HEK293T (cell line): ENCODE measurements around the gene PTCH2.

Experiments
- CTCF ChIA-PET: fragments of 350-600 bp; formaldehyde crosslinking; extraction: SDS; loops from one replicate; lab custom pipeline; 2021; ENCODE audit warnings: antibody characterized with exemption, inconsistent platforms; lab: Yijun Ruan, JAX
- POLR2A ChIA-PET: fragments of 350-600 bp; formaldehyde crosslinking; extraction: SDS; loops from one replicate; lab custom pipeline; 2020; ENCODE audit warnings: antibody characterized with exemption, inconsistent platforms; lab: Yijun Ruan, JAX
- DNase-seq: peaks from one replicate; pipeline ENCODE4 v3.0.0; 2012; ENCODE audit warnings: mixed read lengths; ENCODE audit errors: extremely low spot score
- ARNT ChIP-seq: fragments of 450-650 bp; IDR thresholded peaks from 2 replicates; pipeline ENCODE4 v1.6.1; 2017; ENCODE audit warnings: mild to moderate bottlenecking
- BHLHE40 ChIP-seq: fragments of 450-650 bp; IDR thresholded peaks from 2 replicates; pipeline ENCODE4 v1.6.1; 2016; ENCODE audit warnings: mild to moderate bottlenecking, moderate library complexity, borderline replicate concordance
- CTBP1 ChIP-seq: fragments of 450-650 bp; IDR thresholded peaks from 2 replicates; pipeline ENCODE4 v1.6.1; 2016; ENCODE audit warnings: borderline replicate concordance
- ELF4 ChIP-seq: fragments of 450-650 bp; IDR thresholded peaks from 2 replicates; pipeline ENCODE4 v1.6.1; 2017; ENCODE audit warnings: antibody characterized with exemption
- FOXA1 ChIP-seq: fragments of 450-650 bp; IDR thresholded peaks from 2 replicates; pipeline ENCODE4 v1.6.1; 2016; ENCODE audit warnings: mild to moderate bottlenecking
- FOXK2 ChIP-seq: fragments of 450-650 bp; IDR thresholded peaks from 2 replicates; pipeline ENCODE4 v1.6.1; 2016; ENCODE audit warnings: mild to moderate bottlenecking
- FOXM1 ChIP-seq: fragments of 450-650 bp; IDR thresholded peaks from 2 replicates; pipeline ENCODE4 v1.6.1; 2017; ENCODE audit warnings: mild to moderate bottlenecking, borderline replicate concordance
- HDGF ChIP-seq: fragments of 450-650 bp; IDR thresholded peaks from 2 replicates; pipeline ENCODE4 v1.6.1; 2017; ENCODE audit warnings: antibody characterized with exemption, borderline replicate concordance
- L3MBTL2 ChIP-seq: fragments of 450-650 bp; conservative IDR thresholded peaks from 2 replicates; pipeline ENCODE4 v1.6.1; 2016; ENCODE audit warnings: mild to moderate bottlenecking
- LEF1 ChIP-seq: fragments of 450-650 bp; IDR thresholded peaks from 2 replicates; pipeline ENCODE4 v1.6.1; 2017; ENCODE audit warnings: mild to moderate bottlenecking, borderline replicate concordance
- NFRKB ChIP-seq: fragments of 450-650 bp; IDR thresholded peaks from 2 replicates; pipeline ENCODE4 v1.6.1; 2016; ENCODE audit warnings: mild to moderate bottlenecking, moderate library complexity
- SP1 ChIP-seq: fragments of 450-650 bp; IDR thresholded peaks from 2 replicates; pipeline ENCODE4 v1.6.1; 2017
- SUZ12 ChIP-seq: fragments of 450-650 bp; IDR thresholded peaks from 2 replicates; pipeline ENCODE4 v1.6.1; 2016; ENCODE audit warnings: mild to moderate bottlenecking
- TARDBP ChIP-seq: fragments of 450-650 bp; IDR thresholded peaks from 2 replicates; pipeline ENCODE4 v1.6.1; 2016
- ZNF384 ChIP-seq: fragments of 450-650 bp; IDR thresholded peaks from 2 replicates; pipeline ENCODE4 v1.6.1; 2016
- TF ChIP-seq, protein P1 (sequence below): fragments of 450-650 bp; IDR thresholded peaks from 2 replicates; pipeline ENCODE4 v1.6.1; 2016

PTCH2 gene

DNA sequence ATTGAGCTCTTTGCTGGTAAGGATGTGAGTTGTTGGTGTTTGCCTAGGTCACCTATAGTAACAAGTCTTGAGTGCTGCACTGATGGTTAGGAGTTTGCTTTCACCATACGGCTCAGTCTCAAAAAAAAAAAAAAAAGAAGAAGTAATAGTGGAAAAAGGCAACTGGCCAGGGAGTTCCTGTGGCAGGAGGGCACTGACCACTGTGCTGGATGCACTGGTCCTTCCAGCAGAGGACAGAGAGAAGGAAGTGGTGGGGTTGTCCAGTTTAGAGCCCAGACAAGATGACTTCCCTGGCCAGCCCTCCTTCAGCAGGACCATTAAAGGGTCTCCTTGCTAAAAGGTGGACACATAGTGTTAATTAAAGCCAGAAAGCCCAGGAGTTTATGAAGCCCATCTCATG is 11.9 kb upstream of the PTCH2 start:
- POLR2A ChIA-PET, result no interaction called here
- TF ChIP-seq ZNF384, result no peak
- DNase-seq, result no peak
- CTCF ChIA-PET, result no interaction called here

DNA sequence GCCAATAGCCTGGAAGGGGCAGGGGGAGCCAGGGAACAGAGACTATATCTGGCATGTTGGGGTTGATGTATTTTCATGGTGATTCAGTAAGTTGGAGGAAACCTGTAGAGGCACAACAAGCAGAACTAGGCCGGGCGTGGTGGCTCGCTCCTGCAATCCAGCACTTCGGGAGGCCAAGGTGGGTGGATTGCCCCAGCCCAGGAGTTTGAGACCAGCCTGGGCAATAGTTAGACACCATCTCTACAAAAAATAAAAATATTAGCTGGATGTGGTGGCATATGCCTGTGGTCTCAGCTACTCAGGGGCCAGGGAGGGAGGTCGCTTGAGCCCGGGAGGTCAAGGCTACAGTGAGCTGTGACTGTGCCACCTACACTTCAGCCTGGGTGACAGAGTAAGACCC is 10.1 kb upstream of the PTCH2 start:
- ChIA-PET POLR2A (interaction anchor here (1.0 to 1.6 kb wide), 3 partner anchors 8 to 78 kb away, joined by 3 read pairs; partner anchors contain the start of genes PTCH2 and RPS8), CTCF (no interaction called here)

DNA sequence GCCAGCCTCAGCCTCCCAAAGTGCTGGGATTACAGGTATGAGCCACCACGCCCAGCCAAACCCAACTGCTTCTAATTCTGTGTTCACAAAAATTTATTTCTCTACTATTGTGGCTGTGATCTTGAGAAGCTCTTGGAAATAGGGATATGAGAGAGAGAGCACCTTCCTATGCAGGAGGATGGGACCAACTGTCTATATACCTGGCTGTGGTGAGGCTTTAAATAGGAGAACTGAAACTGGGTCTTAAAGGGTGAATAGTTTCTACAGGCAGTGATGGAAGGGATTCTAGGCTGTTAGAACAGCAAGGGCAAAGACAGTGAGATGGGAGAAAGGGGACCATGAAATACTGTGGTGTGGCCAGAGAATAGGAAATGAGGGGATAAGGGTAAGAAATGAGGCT is 8.3 kb upstream of the PTCH2 start:
- POLR2A ChIA-PET, result interaction anchor here (0.8 kb wide), 1 partner anchor 32 kb away, joined by 3 read pairs; no protein-coding TSS in a partner anchor
- CTCF ChIA-PET, result no interaction called here
- TF ChIP-seq SP1 (no peak), HDGF (no peak), ELF4 (no peak), CTBP1 (no peak), TARDBP (no peak), LEF1 (no peak), BHLHE40 (no peak), FOXA1 (no peak), L3MBTL2 (no peak), NFRKB (no peak), FOXK2 (no peak), FOXM1 (no peak), SUZ12 (no peak), ARNT (no peak), ZNF384 (no peak)
- TF ChIP-seq, protein P1, sequence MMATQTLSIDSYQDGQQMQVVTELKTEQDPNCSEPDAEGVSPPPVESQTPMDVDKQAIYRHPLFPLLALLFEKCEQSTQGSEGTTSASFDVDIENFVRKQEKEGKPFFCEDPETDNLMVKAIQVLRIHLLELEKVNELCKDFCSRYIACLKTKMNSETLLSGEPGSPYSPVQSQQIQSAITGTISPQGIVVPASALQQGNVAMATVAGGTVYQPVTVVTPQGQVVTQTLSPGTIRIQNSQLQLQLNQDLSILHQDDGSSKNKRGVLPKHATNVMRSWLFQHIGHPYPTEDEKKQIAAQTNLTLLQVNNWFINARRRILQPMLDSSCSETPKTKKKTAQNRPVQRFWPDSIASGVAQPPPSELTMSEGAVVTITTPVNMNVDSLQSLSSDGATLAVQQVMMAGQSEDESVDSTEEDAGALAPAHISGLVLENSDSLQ, result no peak
- DNase-seq, result no peak

More for the DNA sequence above, 10.1 kb upstream of the PTCH2 start:
- TF ChIP-seq CTBP1 (no peak), SP1 (no peak), TARDBP (no peak), BHLHE40 (no peak), SUZ12 (no peak), HDGF (no peak), NFRKB (no peak), LEF1 (no peak), FOXK2 (no peak), ZNF384 (no peak), ARNT (no peak), FOXA1 (no peak), FOXM1 (no peak), ELF4 (no peak), L3MBTL2 (no peak)
- TF ChIP-seq, protein P1, result no peak
- no peak for DNase-seq

DNA sequence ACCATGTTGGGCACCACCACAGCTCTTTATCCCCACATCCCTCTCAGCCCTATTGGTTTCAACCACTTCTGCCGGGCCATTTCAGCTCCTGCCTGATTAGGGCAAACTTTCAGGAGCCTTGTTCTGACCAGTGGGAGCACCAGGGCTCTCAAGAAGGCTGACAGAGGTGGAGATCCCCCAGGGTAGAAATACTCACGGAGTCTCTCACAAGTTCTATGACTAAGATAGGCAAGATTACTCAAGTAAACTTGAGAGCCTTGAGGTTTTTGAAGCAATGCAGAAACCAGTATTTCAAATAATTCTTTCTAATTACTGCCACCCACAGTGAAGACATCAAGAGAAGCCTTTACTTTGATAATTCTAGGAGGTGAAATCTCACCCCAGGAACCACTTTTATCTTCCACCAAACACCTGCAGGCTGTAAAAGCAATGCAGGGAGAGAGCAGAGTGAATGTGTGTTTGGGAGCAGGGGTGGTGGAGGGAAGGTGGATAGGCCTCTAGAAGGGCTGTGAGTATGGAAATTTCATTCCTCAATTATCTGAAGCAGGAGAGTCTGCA is 6.6 kb upstream of the PTCH2 start:
- TF ChIP-seq SP1 (no peak), FOXM1 (no peak), ARNT (no peak), NFRKB (no peak), LEF1 (no peak), FOXK2 (no peak), FOXA1 (no peak), BHLHE40 (no peak), ZNF384 (no peak), TARDBP (no peak)
- TF ChIP-seq, protein P1, result no peak
- DNase-seq, result no peak
- CTCF ChIA-PET, result no interaction called here
- POLR2A ChIA-PET, result interaction anchor here (1.3 kb wide), 1 partner anchor 75 kb away, joined by 3 read pairs; no protein-coding TSS in a partner anchor

DNA sequence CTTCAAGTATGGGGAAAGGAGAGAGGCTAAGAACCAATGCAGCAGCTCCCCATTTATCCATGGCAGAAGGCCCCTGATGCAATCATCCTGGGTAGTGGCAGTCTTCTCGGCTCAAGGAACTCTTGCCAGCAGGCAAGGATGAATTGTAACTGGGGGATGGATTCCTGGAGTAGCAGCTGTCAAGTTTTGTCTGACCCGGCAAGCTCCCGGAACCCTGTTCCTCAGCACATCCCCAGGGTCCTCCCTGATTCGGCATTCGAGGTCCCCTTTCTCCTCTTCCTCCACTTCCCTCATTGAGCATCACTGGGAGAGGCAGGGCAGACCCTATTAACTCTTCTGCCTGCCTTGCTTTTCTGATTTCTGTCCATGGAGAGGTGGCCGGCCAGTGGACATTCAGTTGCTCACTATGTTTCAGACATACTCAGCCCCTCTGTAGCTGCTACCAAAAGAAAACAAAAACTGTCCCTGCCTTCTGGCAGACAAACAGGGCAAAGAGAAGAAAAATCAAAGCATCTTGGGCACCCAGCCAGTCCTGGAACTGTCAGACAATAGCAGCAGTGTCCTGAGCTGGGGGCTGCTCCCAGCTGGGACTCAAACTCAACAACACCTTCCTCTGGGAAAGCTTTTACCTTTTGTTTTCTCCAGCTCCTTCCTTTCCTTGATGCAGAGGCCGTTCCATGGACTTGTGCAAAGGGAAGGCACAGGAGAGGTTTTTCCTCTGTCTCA is 5.6 kb upstream of the PTCH2 start:
- ChIA-PET POLR2A (interaction anchor here (0.7 to 1.3 kb wide), 2 partner anchors 11 to 74 kb away, joined by 3 read pairs; no protein-coding TSS in a partner anchor), CTCF (interaction anchor here (0.6 kb wide), 1 partner anchor 44 kb away, joined by 3 read pairs; no protein-coding TSS in a partner anchor)
- no peak for DNase-seq
- TF ChIP-seq LEF1, result no peak
- TF ChIP-seq NFRKB, result no peak
- no peak for TF ChIP-seq SP1
- TF ChIP-seq, protein P1, result no peak
